CD14-positive monocyte (primary cell): Measurements from ENCODE around the gene TMEM14B. TPM values are rescaled to one million over a fixed set of nuclear protein-coding genes. Genes with fewer than 3 reads are reported as not detected.

Source experiments
- DNase-seq, 3 donors: peaks; one replicate each; pipeline ENCODE4 v3.0.0-alpha.2; 2011 to 2022
- H2AFZ ChIP-seq: 2 replicates; pipeline ENCODE4 v1.6.0; 2012; ENCODE audit warnings: mild to moderate bottlenecking, low read depth, low read length, inconsistent platforms; ENCODE audit not compliant: insufficient read depth, poor library complexity, severe bottlenecking
- H3K27ac ChIP-seq, 2 donors: 1 replicate in 1 of 2; 2 replicates in 1 of 2; pipeline ENCODE4 v1.5.1; 2012 to 2013; ENCODE audit warnings: low read length in 2 of 2, control low read depth in 1 of 2, inconsistent platforms in 1 of 2, low read depth in 1 of 2, mild to moderate bottlenecking in 1 of 2
- H3K27me3 ChIP-seq, 2 donors: one replicate each; pipeline versions ENCODE4 v1.6.0 to v1.6.1; 2011 to 2013; ENCODE audit warnings: low read length in 2 of 2; ENCODE audit not compliant: control insufficient read depth in 2 of 2, insufficient read depth in 2 of 2
- H3K36me3 ChIP-seq, 2 donors: replicated peaks in 1 of 2; 1 replicate in 1 of 2; 2 replicates in 1 of 2; pipeline versions ENCODE4 v1.5.1 to v1.6.1; 2012 to 2013; ENCODE audit warnings: low read length in 2 of 2, control low read depth in 1 of 2, inconsistent platforms in 1 of 2, mild to moderate bottlenecking in 1 of 2; ENCODE audit not compliant: insufficient read depth in 2 of 2, control insufficient read depth in 1 of 2
- H3K4me1 ChIP-seq, 2 donors: 1 replicate in 1 of 2; 2 replicates in 1 of 2; pipeline versions ENCODE4 v1.5.1 to v1.6.1; 2012 to 2013; ENCODE audit warnings: low read length in 2 of 2, control low read depth in 1 of 2, inconsistent platforms in 1 of 2, mild to moderate bottlenecking in 1 of 2, moderate library complexity in 1 of 2; ENCODE audit not compliant: insufficient read depth in 2 of 2, control insufficient read depth in 1 of 2
- H3K4me2 ChIP-seq: replicated peaks from 2 replicates; pipeline ENCODE3; 2012; ENCODE audit warnings: low read length, moderate library complexity, mild to moderate bottlenecking; ENCODE audit not compliant: poor library complexity, severe bottlenecking; ENCODE audit errors: extremely low read depth
- H3K4me3 ChIP-seq, 3 experiments: fragments of 200-600 bp in 1 of 3; sonication (generic) in 1 of 3; replicated peaks in 1 of 3; 1 replicate in 2 of 3; 2 replicates in 1 of 3; pipeline ENCODE4 v1.5.1; 2011 to 2013; ENCODE audit warnings: low read length in 3 of 3, mild to moderate bottlenecking in 3 of 3, control low read depth in 2 of 3, low read depth in 2 of 3, inconsistent platforms in 1 of 3, moderate library complexity in 1 of 3
- H3K79me2 ChIP-seq: 2 replicates; pipeline ENCODE4 v1.6.0; 2012; ENCODE audit warnings: mild to moderate bottlenecking, control low read depth, inconsistent platforms, low read length, moderate library complexity; ENCODE audit not compliant: insufficient read depth
- H3K9ac ChIP-seq: 2 replicates; pipeline ENCODE4 v1.6.0; 2017; ENCODE audit warnings: low read length, mild to moderate bottlenecking; ENCODE audit not compliant: insufficient read depth, poor library complexity, severe bottlenecking
- H3K9me3 ChIP-seq, 2 donors: replicated peaks in 1 of 2; 1 replicate in 1 of 2; 2 replicates in 1 of 2; pipeline versions ENCODE4 v1.5.1 to v1.6.1; 2012 to 2013; ENCODE audit warnings: low read length in 2 of 2, control low read depth in 1 of 2; ENCODE audit not compliant: control insufficient read depth in 1 of 2, insufficient read depth in 1 of 2
- H4K20me1 ChIP-seq: 2 replicates; pipeline ENCODE4 v1.6.0; 2012; ENCODE audit warnings: mild to moderate bottlenecking, low read length, control low read depth, moderate library complexity; ENCODE audit not compliant: insufficient read depth
- H3K27ac Mint-ChIP-seq, 7 donors: one replicate each; pipeline ENCODE4 v1.8.0; 2020; ENCODE audit warnings: mild to moderate bottlenecking in 7 of 7, mixed read lengths in 7 of 7, moderate library complexity in 6 of 7, inconsistent platforms in 2 of 7
- H3K27me3 Mint-ChIP-seq, 3 donors: one replicate each; pipeline ENCODE4 v1.8.0; 2021 to 2022; ENCODE audit warnings: low read depth in 3 of 3, mild to moderate bottlenecking in 3 of 3, mixed read lengths in 3 of 3, moderate library complexity in 3 of 3, inconsistent platforms in 1 of 3
- H3K36me3 Mint-ChIP-seq, 2 donors: one replicate each; pipeline ENCODE4 v1.8.0; 2020; ENCODE audit warnings: mixed read lengths in 2 of 2, inconsistent platforms in 1 of 2, mild to moderate bottlenecking in 1 of 2
- H3K4me1 Mint-ChIP-seq: one replicate; pipeline ENCODE4 v1.8.0; 2020; ENCODE audit warnings: mild to moderate bottlenecking, mixed read lengths
- H3K4me3 Mint-ChIP-seq, 2 donors: one replicate each; pipeline ENCODE4 v1.8.0; 2020; ENCODE audit warnings: mild to moderate bottlenecking in 2 of 2, mixed read lengths in 2 of 2, moderate library complexity in 1 of 2
- H3K9me3 Mint-ChIP-seq, 7 donors: one replicate each; pipeline ENCODE4 v1.8.0; 2020 to 2022; ENCODE audit warnings: mixed read lengths in 7 of 7, mild to moderate bottlenecking in 6 of 7, moderate library complexity in 6 of 7, inconsistent platforms in 2 of 7
- CTCF ChIP-seq: fragments of 200-600 bp; IDR thresholded peaks from one replicate; pipeline ENCODE4 v1.8.0; 2022; ENCODE audit warnings: antibody characterized with exemption, mild to moderate bottlenecking
- WGBS: methylation state at CpG from one replicate; pipeline ENCODE4 v1.1.5; 2013; ENCODE audit warnings: missing lambda C conversion rate; ENCODE audit not compliant: insufficient coverage; 5-methylcytosine and 5-hydroxymethylcytosine counted together
- intact Hi-C, 2 donors: fragments of 100-400 bp; cut with micrococcal nuclease; formaldehyde crosslinking; loops; one replicate each; pipeline versions ENCODE4 v1.15.0 to v1.15.1; 2023
- polyA plus RNA-seq, 3 donors: library from polyadenylated mRNA; depleted of rRNA in 1 of 3; unstranded in 2 of 3; stranded (reverse) in 1 of 3; fragments of 300-500 nt in 2 of 3; fragments of >200 nt in 1 of 3; fragmentation: Illumina TruSeq in 2 of 3; gene quantifications; 1 replicate in 2 of 3; 2 replicates in 1 of 3; pipeline ENCODE4 v1.2.3, GENCODE V29; 2012 to 2021

Gene TMEM14B
- polyA plus RNA-seq, 3 donors: 38.8 to 185 (median 141) TPM

DNA sequence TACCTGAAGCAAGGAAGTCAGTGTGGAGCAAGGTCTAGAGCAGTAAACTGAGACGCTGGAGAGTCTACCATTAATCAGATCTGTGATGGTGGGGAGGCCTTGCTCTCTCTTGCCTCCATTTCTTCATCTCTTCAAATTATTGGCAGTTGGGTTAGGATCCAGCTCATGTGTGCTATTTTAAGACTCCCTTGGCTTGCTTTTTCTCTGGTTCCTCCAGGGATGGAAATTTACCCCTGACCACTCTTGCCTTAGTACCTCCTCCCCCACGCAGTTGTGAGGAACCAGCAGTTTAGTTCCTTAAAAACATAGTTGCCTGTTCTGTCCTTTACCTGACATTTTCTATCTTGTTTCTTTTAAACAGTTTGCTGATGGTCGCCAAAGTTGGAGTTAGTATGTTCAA is 17.4 kb upstream of the TMEM14B start:
- 0% methylated on average over 1 of the region's 3 CpGs for WGBS
- no peaks in the 10 kb centered on the region for H3K27me3 ChIP-seq
- Mint-ChIP-seq H3K4me1 (peaks cover 17% of the 10 kb centered on the region), H3K9me3 (peaks cover 0 to 1% (median 0%) of the 10 kb centered on the region in 7 donors), H3K27me3 (peaks cover 0 to 4% (median 0%) of the 10 kb centered on the region in 3 donors), H3K36me3 (peaks cover 52 to 70% of the 10 kb centered on the region in 2 donors), H3K27ac (peak overlapping the region in 1 of 7 donors; percentile 38), H3K4me3 (no peak overlapping the region)
- TF ChIP-seq CTCF: no peak
- H3K4me1 ChIP-seq: peaks cover 11 to 12% of the 10 kb centered on the region in 2 donors
- H4K20me1 ChIP-seq: no peaks in the 10 kb centered on the region
- no peak overlapping the region for H2AFZ ChIP-seq
- intact Hi-C loops: no loop called here
- no peaks in the 10 kb centered on the region for H3K79me2 ChIP-seq
- DNase-seq: no peak
- no peak overlapping the region for H3K9ac ChIP-seq
- peak overlapping the region in 1 of 2 donors; percentile 5 for H3K27ac ChIP-seq
- H3K9me3 ChIP-seq: no peaks in the 10 kb centered on the region
- no peak overlapping the region for H3K4me2 ChIP-seq
- H3K4me3 ChIP-seq: no peak overlapping the region
- H3K36me3 ChIP-seq: peaks cover 26 to 46% of the 10 kb centered on the region in 2 donors

- Histone ChIP-seq H3K27me3 (no peaks in the 10 kb centered on the region), H3K79me2 (no peaks in the 10 kb centered on the region), H3K4me2 (no peak overlapping the region), H3K4me3 (no peak overlapping the region), H3K27ac (no peak overlapping the region), H3K9me3 (no peaks in the 10 kb centered on the region), H2AFZ (no peak overlapping the region), H4K20me1 (no peaks in the 10 kb centered on the region), H3K9ac (no peak overlapping the region), H3K4me1 (peaks cover 0 to 3% of the 10 kb centered on the region in 2 donors), H3K36me3 (peaks cover 22 to 45% of the 10 kb centered on the region in 2 donors)
- peaks cover 41 to 53% of the 10 kb centered on the region in 2 donors for H3K36me3 Mint-ChIP-seq
- no peak for DNase-seq
- no peak overlapping the region for H3K4me3 Mint-ChIP-seq
- H3K4me1 Mint-ChIP-seq: peaks cover 5% of the 10 kb centered on the region
- no peak overlapping the region for H3K27ac Mint-ChIP-seq
- intact Hi-C loops: no loop called here
- no peak for TF ChIP-seq CTCF
- peaks cover 0 to 2% (median 0%) of the 10 kb centered on the region in 3 donors for H3K27me3 Mint-ChIP-seq
- H3K9me3 Mint-ChIP-seq: peaks cover 0 to 1% (median 0%) of the 10 kb centered on the region in 7 donors
- 89% methylated on average over 16 of the region's 17 CpGs for WGBS
These were observed 14.4 kb upstream of the TMEM14B start for GRCh38 chr6:10733151-10733715.
